ENCODE data around the gene PCDH18.
"Not testable (repeated sequence)": the region's sequence is repeated elsewhere in the genome, so short reads cannot be mapped to it uniquely, and the experiment has no call there.

Gene PCDH18

GRCh38 chr4:137530176-137530575 is 2.1 kb downstream of the PCDH18 start:
- DNase-seq, result no peak

- DNase-seq, result no peak
Measured at GRCh38 chr4:137529432-137529831, 2.9 kb downstream of the PCDH18 start.

- DNase-seq, result no peak
Measured at GRCh38 chr4:137528673-137529072, 3.6 kb downstream of the PCDH18 start.

GRCh38 chr4:137526681-137527080 is 5.6 kb downstream of the PCDH18 start:
- no peak for DNase-seq

GRCh38 chr4:137524725-137525369 is 7.4 kb downstream of the PCDH18 start:
- no peak for DNase-seq

GRCh38 chr4:137523329-137523728 is 9.0 kb downstream of the PCDH18 start:
- no peak for DNase-seq

- DNase-seq, result no peak
Measured at GRCh38 chr4:137521053-137521452, 11.2 kb downstream of the PCDH18 start.

- no peak for DNase-seq
Measured at GRCh38 chr4:137519406-137519805, 12.9 kb downstream of the PCDH18 start.

GRCh38 chr4:137517323-137517722 is 15.0 kb downstream of the PCDH18 start:
- DNase-seq, result not testable (repeated sequence)

- no peak for DNase-seq
Measured at GRCh38 chr4:137514406-137515111, 17.7 kb downstream of the PCDH18 start.

- no peak for DNase-seq
Measured at GRCh38 chr4:137510557-137511265, 21.6 kb downstream of the PCDH18 start.

GRCh38 chr4:137509855-137510282 is 22.4 kb downstream of the PCDH18 start:
- no peak for DNase-seq

- no peak for DNase-seq
Measured at GRCh38 chr4:137502339-137503129, 29.8 kb downstream of the PCDH18 start.

GRCh38 chr4:137496267-137496666 is 36.0 kb downstream of the PCDH18 start:
- DNase-seq, result not testable (repeated sequence)

- DNase-seq, result no peak
Measured at GRCh38 chr4:137495578-137495977, 36.7 kb downstream of the PCDH18 start.

- not testable (repeated sequence) for DNase-seq
Measured at GRCh38 chr4:137483313-137483959, 48.9 kb downstream of the PCDH18 start.

- not testable (repeated sequence) for DNase-seq
Measured at GRCh38 chr4:137479657-137480056, 52.6 kb downstream of the PCDH18 start.

GRCh38 chr4:137476345-137476744 is 55.9 kb downstream of the PCDH18 start:
- no peak for DNase-seq

GRCh38 chr4:137474711-137475301 is 57.5 kb downstream of the PCDH18 start:
- no peak for DNase-seq

- no peak for DNase-seq
Measured at GRCh38 chr4:137471895-137472294, 60.4 kb downstream of the PCDH18 start.

GRCh38 chr4:137471461-137471860 is 60.8 kb downstream of the PCDH18 start:
- no peak for DNase-seq

GRCh38 chr4:137470806-137471205 is 61.5 kb downstream of the PCDH18 start:
- DNase-seq, result no peak

Data from NCI-H526 treated with DMSO at 0.1 percent for 48 hours (cell line).